ENCODE data around the gene OR2A25. TPM values are rescaled to one million over a fixed set of nuclear protein-coding genes. Genes with fewer than 3 reads are reported as not detected.

OR2A25 gene
- total RNA-seq = not detected in 3 replicates
- long read RNA-seq = 0 reads

GRCh38 chr7:144069511-144069910 lies at the start of gene OR2A25:
Gene OR2A25 (plus strand): TSS chr7:144069811. CDS start chr7:144074220, 4,409 bp downstream.
- Mint-ChIP-seq H3K4me3 (ENCODE audit: unreplicated experiment) (no peak within 1 kb of the TSS), H3K4me1 (ENCODE audit: low read depth) (no peaks in the 10 kb centered on the region), H3K27me3 (ENCODE audit: low read depth) (peaks cover 38% of the 10 kb centered on the region), H3K36me3 (ENCODE audit: low read depth) (no peaks in the 10 kb centered on the region), H3K9me3 (ENCODE audit: low read depth) (peaks cover 3% of the 10 kb centered on the region), H3K27ac (ENCODE audit: unreplicated experiment) (no peak within 1 kb of the TSS)
- DNase-seq (ENCODE audit: low spot score) = no peak
- no peak for TF ChIP-seq CTCF (IDR thresholded peaks at IDR 0.05)

GRCh38 chr7:144020340-144020739 lies 49.3 kb upstream of the OR2A25 start:
- H3K36me3 Mint-ChIP-seq (ENCODE audit: low read depth) = no peaks in the 10 kb centered on the region
- peaks cover 2% of the 10 kb centered on the region for H3K27me3 Mint-ChIP-seq (ENCODE audit: low read depth)
- peak overlapping the region; percentile 29 for H3K27ac Mint-ChIP-seq (ENCODE audit: unreplicated experiment)
- H3K9me3 Mint-ChIP-seq (ENCODE audit: low read depth) = no peaks in the 10 kb centered on the region
- H3K4me1 Mint-ChIP-seq (ENCODE audit: low read depth) = peaks cover 20% of the 10 kb centered on the region
- DNase-seq (ENCODE audit: low spot score) = no peak
- TF ChIP-seq CTCF (IDR thresholded peaks at IDR 0.05) = no peak
- H3K4me3 Mint-ChIP-seq (ENCODE audit: unreplicated experiment) = no peak overlapping the region

- Mint-ChIP-seq H3K36me3 (ENCODE audit: low read depth) (no peaks in the 10 kb centered on the region), H3K27me3 (ENCODE audit: low read depth) (peaks cover 2% of the 10 kb centered on the region), H3K4me1 (ENCODE audit: low read depth) (peaks cover 20% of the 10 kb centered on the region), H3K9me3 (ENCODE audit: low read depth) (no peaks in the 10 kb centered on the region), H3K27ac (ENCODE audit: unreplicated experiment) (no peak overlapping the region), H3K4me3 (ENCODE audit: unreplicated experiment) (no peak overlapping the region)
- TF ChIP-seq CTCF (IDR thresholded peaks at IDR 0.05) = no peak
- DNase-seq (ENCODE audit: low spot score) = no peak
Observed at GRCh38 chr7:144022169-144022568, 47.4 kb upstream of the OR2A25 start.

GRCh38 chr7:144023171-144023827 lies 46.3 kb upstream of the OR2A25 start:
- Mint-ChIP-seq H3K36me3 (ENCODE audit: low read depth) (no peaks in the 10 kb centered on the region), H3K4me3 (ENCODE audit: unreplicated experiment) (no peak overlapping the region), H3K27ac (ENCODE audit: unreplicated experiment) (no peak overlapping the region), H3K27me3 (ENCODE audit: low read depth) (peaks cover 2% of the 10 kb centered on the region), H3K9me3 (ENCODE audit: low read depth) (no peaks in the 10 kb centered on the region), H3K4me1 (ENCODE audit: low read depth) (peaks cover 20% of the 10 kb centered on the region)
- DNase-seq (ENCODE audit: low spot score) = no peak
- no peak for TF ChIP-seq CTCF (IDR thresholded peaks at IDR 0.05)

- Mint-ChIP-seq H3K27me3 (ENCODE audit: low read depth) (peaks cover 2% of the 10 kb centered on the region), H3K4me3 (ENCODE audit: unreplicated experiment) (no peak overlapping the region), H3K27ac (ENCODE audit: unreplicated experiment) (no peak overlapping the region), H3K9me3 (ENCODE audit: low read depth) (no peaks in the 10 kb centered on the region), H3K4me1 (ENCODE audit: low read depth) (peaks cover 12% of the 10 kb centered on the region), H3K36me3 (ENCODE audit: low read depth) (no peaks in the 10 kb centered on the region)
- no peak for DNase-seq (ENCODE audit: low spot score)
- no peak for TF ChIP-seq CTCF (IDR thresholded peaks at IDR 0.05)
Observed at GRCh38 chr7:144024213-144024612, 45.4 kb upstream of the OR2A25 start.

Data from chondrocyte (in vitro differentiated cells).